Upper lobe of left lung (tissue), 6 donors: ENCODE results near the gene RSL1D1. TPM values are rescaled to one million over a fixed set of nuclear protein-coding genes. Genes with fewer than 3 reads are reported as not detected.
"Not testable (repeated sequence)": the region's sequence is repeated elsewhere in the genome, so short reads cannot be mapped to it uniquely, and the experiment has no call there.

Experiments
- ATAC-seq, 2 donors: fragments of 200-7000 bp; cut with Tn5 transposase; one replicate each; pipeline ENCODE4 v1.9.1; 2022; ENCODE audit warnings: mild to moderate bottlenecking in 2 of 2, moderate library complexity in 2 of 2; ENCODE audit not compliant: low FRiP score in 2 of 2
- DNase-seq, 2 donors: peaks; one replicate each; pipeline ENCODE4 v3.0.0-alpha.2; 2019 to 2020
- H3K27ac ChIP-seq, 4 donors: fragments of 200-600 bp; sonication (generic); one replicate each; pipeline ENCODE4 v1.5.1; 2016 to 2019
- H3K27me3 ChIP-seq, 4 donors: fragments of 200-600 bp; sonication (generic); one replicate each; pipeline ENCODE4 v1.5.1; 2017 to 2019
- H3K36me3 ChIP-seq, 4 donors: fragments of 200-600 bp; sonication (generic); one replicate each; pipeline ENCODE4 v1.5.1; 2016 to 2019
- H3K4me1 ChIP-seq, 4 donors: fragments of 200-600 bp; sonication (generic); one replicate each; pipeline ENCODE4 v1.5.1; 2018 to 2019
- H3K4me3 ChIP-seq, 4 donors: fragments of 200-600 bp; sonication (generic); one replicate each; pipeline ENCODE4 v1.5.1; 2017 to 2019; ENCODE audit warnings: mild to moderate bottlenecking in 2 of 4, moderate library complexity in 1 of 4
- H3K9me3 ChIP-seq, 4 donors: fragments of 200-600 bp; sonication (generic); one replicate each; pipeline ENCODE4 v1.5.1; 2018 to 2019
- CTCF ChIP-seq, 6 experiments: fragments of 450-650 bp in 4 of 6; fragments of 200-600 bp in 2 of 6; sonication (generic) in 2 of 6; IDR thresholded peaks; one replicate each; pipeline ENCODE4 v1.5.1; 2016 to 2019; ENCODE audit warnings: antibody characterized with exemption in 6 of 6
- EP300 ChIP-seq, 4 donors: sonication (generic); formaldehyde crosslinking; IDR thresholded peaks; one replicate each; pipeline ENCODE4 v1.5.1; 2017; ENCODE audit warnings: antibody characterized with exemption in 4 of 4, control low read depth in 2 of 4
- POLR2A ChIP-seq, 4 donors: fragments of 450-650 bp; IDR thresholded peaks; one replicate each; pipeline ENCODE4 v1.5.1; 2016 to 2017; ENCODE audit warnings: antibody characterized with exemption in 4 of 4, mild to moderate bottlenecking in 2 of 4
- POLR2AphosphoS5 ChIP-seq, 2 donors: sonication (generic); formaldehyde crosslinking; IDR thresholded peaks; one replicate each; pipeline ENCODE4 v1.5.1; 2017; ENCODE audit warnings: antibody characterized with exemption in 2 of 2
- WGBS, 2 donors: methylation state at CpG; one replicate each; pipeline ENCODE4 v1.1.5; 2017 to 2018; 5-methylcytosine and 5-hydroxymethylcytosine counted together
- total RNA-seq, 6 donors: library from RNA; depleted of rRNA in 4 of 6; stranded (reverse); fragments of >200 nt in 4 of 6; gene quantifications; one replicate each; pipeline versions ENCODE4 v1.1.0 to v1.2.1, GENCODE V29; 2016 to 2021
- donor health status: DM: no; HTN: no; CAD: no; lungs with moderate emphysema.
- donor health status: DM: no; HTN: yes; CAD: no; lungs with severe emphysema.

The RSL1D1 gene
- total RNA-seq, 6 donors from 2014 or later = 77.8 to 121 (median 108) TPM

GRCh38 chr16:11791144-11791828 lies 60.1 kb downstream of the RSL1D1 start:
- H3K9me3 ChIP-seq = no peaks in the 10 kb centered on the region
- H3K4me1 ChIP-seq = peaks cover 56 to 83% (median 75%) of the 10 kb centered on the region in 4 donors
- H3K36me3 ChIP-seq = peaks cover 0 to 16% (median 0%) of the 10 kb centered on the region in 4 donors
- 66 to 76% methylated on average over 8 of the region's 8 CpGs for WGBS, 2 donors
- TF ChIP-seq POLR2AphosphoS5 (IDR thresholded peaks at IDR 0.05) = peak; percentile 43 to 49
- TF ChIP-seq CTCF (IDR thresholded peaks at IDR 0.05) = no peak
- peak in 1 of 4 donors; percentile 34 for TF ChIP-seq POLR2A (IDR thresholded peaks at IDR 0.05)
- peak in 1 of 4 donors; percentile 57 for TF ChIP-seq EP300 (IDR thresholded peaks at IDR 0.05)
- no peaks in the 10 kb centered on the region for H3K27me3 ChIP-seq
- H3K4me3 ChIP-seq = no peak overlapping the region
- peak overlapping the region; percentile 55 to 100 (median 84) for H3K27ac ChIP-seq
- peak in 1 of 2 donors; percentile 48 for DNase-seq
- ATAC-seq = peak; percentile 35 to 86

GRCh38 chr16:11788914-11789313 lies 62.4 kb downstream of the RSL1D1 start:
- Histone ChIP-seq H3K4me1 (peaks cover 46 to 83% (median 68%) of the 10 kb centered on the region in 4 donors), H3K9me3 (no peaks in the 10 kb centered on the region), H3K36me3 (peaks cover 0 to 4% (median 0%) of the 10 kb centered on the region in 4 donors), H3K27me3 (no peaks in the 10 kb centered on the region), H3K27ac (peak overlapping the region in 3 of 4 donors; percentile 42 to 100 (median 91)), H3K4me3 (no peak overlapping the region)
- WGBS, 2 donors = 76 to 84% methylated on average over 3 of the region's 3 CpGs
- no peak for ATAC-seq
- no peak for DNase-seq
- no peak for TF ChIP-seq CTCF (IDR thresholded peaks at IDR 0.05)
- TF ChIP-seq EP300 (IDR thresholded peaks at IDR 0.05) = peak in 1 of 4 donors; percentile 20
- peak in 1 of 2 donors; percentile 25 for TF ChIP-seq POLR2AphosphoS5 (IDR thresholded peaks at IDR 0.05)
- no peak for TF ChIP-seq POLR2A (IDR thresholded peaks at IDR 0.05)

- WGBS, 2 donors = 82 to 87% methylated on average over 13 of the region's 13 CpGs
- peaks cover 0 to 10% (median 0%) of the 10 kb centered on the region in 4 donors for H3K36me3 ChIP-seq
- DNase-seq, H3K9me3 ChIP-seq, H3K4me3 ChIP-seq, H3K27me3 ChIP-seq, ATAC-seq: not testable (repeated sequence)
- peak overlapping the region in 3 of 4 donors; percentile 90 to 93 (median 91) for H3K27ac ChIP-seq
- peaks cover 54 to 79% (median 66%) of the 10 kb centered on the region in 4 donors for H3K4me1 ChIP-seq
Measured at GRCh38 chr16:11784980-11785599, 66.3 kb downstream of the RSL1D1 start.

- not testable (repeated sequence) for DNase-seq, H3K9me3 ChIP-seq, H3K4me3 ChIP-seq, H3K27me3 ChIP-seq, ATAC-seq
- WGBS, 2 donors = 89 to 95% methylated on average over 6 of the region's 6 CpGs
- Histone ChIP-seq H3K4me1 (peaks cover 51 to 75% (median 63%) of the 10 kb centered on the region in 4 donors), H3K36me3 (peaks cover 0 to 10% (median 2%) of the 10 kb centered on the region in 4 donors), H3K27ac (peak overlapping the region; percentile 87 to 93 (median 90))
Measured at GRCh38 chr16:11784381-11784780, 67.0 kb downstream of the RSL1D1 start.

- Histone ChIP-seq H3K9me3 (no peaks in the 10 kb centered on the region), H3K27me3 (no peaks in the 10 kb centered on the region), H3K4me1 (peaks cover 47 to 71% (median 60%) of the 10 kb centered on the region in 4 donors), H3K27ac (peak overlapping the region; percentile 87 to 93 (median 90)), H3K36me3 (peaks cover 0 to 12% (median 2%) of the 10 kb centered on the region in 4 donors), H3K4me3 (no peak overlapping the region)
- no peak for TF ChIP-seq POLR2AphosphoS5 (IDR thresholded peaks at IDR 0.05)
- TF ChIP-seq EP300 (IDR thresholded peaks at IDR 0.05) = no peak
- no peak for TF ChIP-seq POLR2A (IDR thresholded peaks at IDR 0.05)
- TF ChIP-seq CTCF (IDR thresholded peaks at IDR 0.05) = no peak
- ATAC-seq = no peak
- no peak for DNase-seq
Measured at GRCh38 chr16:11784038-11784369, 67.3 kb downstream of the RSL1D1 start.

Other genes starting within 250 kb of the RSL1D1 start
- gene SNN, start 183.1 kb downstream of the RSL1D1 start, total RNA-seq = 10 to 100 TPM; 14.7 to 29.8 (median 26.1) TPM
- 100 to 1,000 TPM in 5 of 6 donors, 10 to 100 TPM in 1; 81.2 to 148 (median 117) TPM for gene TXNDC11, start 108.7 kb downstream of the RSL1D1 start, total RNA-seq
- 100 to 1,000 TPM in 2 of 6 donors, 10 to 100 TPM in 4; 52.7 to 142 (median 64.7) TPM for gene ZC3H7A, start 54.3 kb downstream of the RSL1D1 start, total RNA-seq
- gene GSPT1, start 64.4 kb upstream of the RSL1D1 start, total RNA-seq = 100 to 1,000 TPM in 3 of 6 donors, 10 to 100 TPM in 3; 52.4 to 117 (median 99.6) TPM
- gene NPIPB2, start 90.5 kb upstream of the RSL1D1 start, total RNA-seq = 10 to 100 TPM in 3 of 6 donors, 1 to 10 TPM in 3; 3.6 to 47.1 (median 9.0) TPM
- gene TNFRSF17, start 113.7 kb upstream of the RSL1D1 start, total RNA-seq = 1 to 10 TPM in 3 of 6 donors, not detected in 3; 1.6 to 2.9 (median 2.0) TPM
- gene SNX29, start 125.2 kb upstream of the RSL1D1 start, total RNA-seq = 10 to 100 TPM; 22.6 to 95.3 (median 42.2) TPM